Dermis blood vessel endothelial cell (primary cell): ENCODE measurements around the gene RGS6. TPM values are rescaled to one million over a fixed set of nuclear protein-coding genes. Genes with fewer than 3 reads are reported as not detected.

Experiments used
- DNase-seq: peaks from one replicate; pipeline ENCODE4 v3.0.0; 2010
- total RNA-seq: library from RNA; depleted of rRNA; stranded (reverse); fragments of >200 nt; gene quantifications from 2 replicates; pipeline ENCODE4 v1.2.3, GENCODE V29; 2014

RGS6 gene
- total RNA-seq, 1 donor from 2014 or later: not detected

GRCh38 chr14:72332046-72332445, 399.8 kb downstream of the RGS6 start:
- no peak for DNase-seq

GRCh38 chr14:72332871-72333270, 400.6 kb downstream of the RGS6 start:
- DNase-seq: no peak

GRCh38 chr14:72333357-72333756, 401.1 kb downstream of the RGS6 start:
- DNase-seq: no peak

GRCh38 chr14:72336311-72336980, 404.2 kb downstream of the RGS6 start:
- no peak for DNase-seq

GRCh38 chr14:72341237-72341636, 409.0 kb downstream of the RGS6 start:
- no peak for DNase-seq

GRCh38 chr14:72341686-72342085, 409.5 kb downstream of the RGS6 start:
- DNase-seq: no peak

- no peak for DNase-seq
Measured at GRCh38 chr14:72347118-72347517, 414.9 kb downstream of the RGS6 start.

- DNase-seq: no peak
Measured at GRCh38 chr14:72350215-72350614, 418.0 kb downstream of the RGS6 start.

- no peak for DNase-seq
Measured at GRCh38 chr14:72352012-72352411, 419.8 kb downstream of the RGS6 start.

GRCh38 chr14:72366619-72367018, 434.4 kb downstream of the RGS6 start:
- no peak for DNase-seq

GRCh38 chr14:72369106-72369505, 436.9 kb downstream of the RGS6 start:
- no peak for DNase-seq

GRCh38 chr14:72377016-72377415, 444.8 kb downstream of the RGS6 start:
- no peak for DNase-seq

GRCh38 chr14:72380456-72380855, 448.2 kb downstream of the RGS6 start:
- DNase-seq: no peak

GRCh38 chr14:72383865-72384264, 451.6 kb downstream of the RGS6 start:
- DNase-seq: no peak

- DNase-seq: no peak
Measured at GRCh38 chr14:72387726-72388125, 455.5 kb downstream of the RGS6 start.

GRCh38 chr14:72389200-72389599, 457.0 kb downstream of the RGS6 start:
- DNase-seq: no peak

- DNase-seq: no peak
Measured at GRCh38 chr14:72401101-72401625, 468.9 kb downstream of the RGS6 start.

GRCh38 chr14:72401632-72402376, 469.6 kb downstream of the RGS6 start:
- DNase-seq: no peak

GRCh38 chr14:72402377-72402772, 470.1 kb downstream of the RGS6 start:
- DNase-seq: no peak

- DNase-seq: no peak
Measured at GRCh38 chr14:72404106-72404774, 472.0 kb downstream of the RGS6 start.

GRCh38 chr14:72404998-72405397, 472.8 kb downstream of the RGS6 start:
- DNase-seq: no peak

- DNase-seq: peak; percentile 18
Measured at GRCh38 chr14:72408020-72408419, 475.8 kb downstream of the RGS6 start.

- DNase-seq: no peak
Measured at GRCh38 chr14:72409047-72409446, 476.8 kb downstream of the RGS6 start.
